Loucy (cell line): ENCODE results near the gene BACH2.

ENCODE experiments used
- EZH2phosphoT487 ChIP-seq: fragments of 200-600 bp; IDR thresholded peaks from 2 replicates; pipeline ENCODE4 v1.6.1; 2018; ENCODE audit warnings: antibody characterized with exemption, mild to moderate bottlenecking, moderate library complexity, borderline replicate concordance
- TF ChIP-seq, protein P1 (sequence below): fragments of 200-600 bp; sonication (generic); conservative IDR thresholded peaks from 2 replicates; pipeline ENCODE4 v1.5.1; 2014; ENCODE audit warnings: mild to moderate bottlenecking, antibody characterized with exemption, low read length

DNA sequence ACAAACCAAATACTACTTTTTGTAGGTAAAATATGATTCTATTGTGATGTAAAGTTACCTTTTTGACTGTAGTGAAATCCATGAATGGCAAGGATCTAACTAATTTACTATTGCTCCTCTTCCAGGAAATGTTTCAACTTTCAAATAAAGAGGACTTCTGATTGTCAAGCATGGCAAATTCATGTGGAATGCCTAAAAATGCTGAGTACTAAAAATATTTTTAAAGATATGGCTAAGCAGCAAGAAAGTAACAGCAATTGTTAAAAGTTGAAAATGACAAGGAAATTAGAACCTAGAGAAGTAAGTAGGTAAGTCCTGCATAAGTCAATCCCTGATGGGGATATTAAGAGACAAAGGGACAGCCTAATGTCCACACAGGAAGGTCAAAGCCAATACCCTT lies 126.0 kb downstream of the BACH2 start:
- no peak for TF ChIP-seq EZH2phosphoT487
- TF ChIP-seq, protein P1, sequence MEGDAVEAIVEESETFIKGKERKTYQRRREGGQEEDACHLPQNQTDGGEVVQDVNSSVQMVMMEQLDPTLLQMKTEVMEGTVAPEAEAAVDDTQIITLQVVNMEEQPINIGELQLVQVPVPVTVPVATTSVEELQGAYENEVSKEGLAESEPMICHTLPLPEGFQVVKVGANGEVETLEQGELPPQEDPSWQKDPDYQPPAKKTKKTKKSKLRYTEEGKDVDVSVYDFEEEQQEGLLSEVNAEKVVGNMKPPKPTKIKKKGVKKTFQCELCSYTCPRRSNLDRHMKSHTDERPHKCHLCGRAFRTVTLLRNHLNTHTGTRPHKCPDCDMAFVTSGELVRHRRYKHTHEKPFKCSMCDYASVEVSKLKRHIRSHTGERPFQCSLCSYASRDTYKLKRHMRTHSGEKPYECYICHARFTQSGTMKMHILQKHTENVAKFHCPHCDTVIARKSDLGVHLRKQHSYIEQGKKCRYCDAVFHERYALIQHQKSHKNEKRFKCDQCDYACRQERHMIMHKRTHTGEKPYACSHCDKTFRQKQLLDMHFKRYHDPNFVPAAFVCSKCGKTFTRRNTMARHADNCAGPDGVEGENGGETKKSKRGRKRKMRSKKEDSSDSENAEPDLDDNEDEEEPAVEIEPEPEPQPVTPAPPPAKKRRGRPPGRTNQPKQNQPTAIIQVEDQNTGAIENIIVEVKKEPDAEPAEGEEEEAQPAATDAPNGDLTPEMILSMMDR: no peak
